ENCODE results near the gene CTNNA1.

Gene CTNNA1

DNA sequence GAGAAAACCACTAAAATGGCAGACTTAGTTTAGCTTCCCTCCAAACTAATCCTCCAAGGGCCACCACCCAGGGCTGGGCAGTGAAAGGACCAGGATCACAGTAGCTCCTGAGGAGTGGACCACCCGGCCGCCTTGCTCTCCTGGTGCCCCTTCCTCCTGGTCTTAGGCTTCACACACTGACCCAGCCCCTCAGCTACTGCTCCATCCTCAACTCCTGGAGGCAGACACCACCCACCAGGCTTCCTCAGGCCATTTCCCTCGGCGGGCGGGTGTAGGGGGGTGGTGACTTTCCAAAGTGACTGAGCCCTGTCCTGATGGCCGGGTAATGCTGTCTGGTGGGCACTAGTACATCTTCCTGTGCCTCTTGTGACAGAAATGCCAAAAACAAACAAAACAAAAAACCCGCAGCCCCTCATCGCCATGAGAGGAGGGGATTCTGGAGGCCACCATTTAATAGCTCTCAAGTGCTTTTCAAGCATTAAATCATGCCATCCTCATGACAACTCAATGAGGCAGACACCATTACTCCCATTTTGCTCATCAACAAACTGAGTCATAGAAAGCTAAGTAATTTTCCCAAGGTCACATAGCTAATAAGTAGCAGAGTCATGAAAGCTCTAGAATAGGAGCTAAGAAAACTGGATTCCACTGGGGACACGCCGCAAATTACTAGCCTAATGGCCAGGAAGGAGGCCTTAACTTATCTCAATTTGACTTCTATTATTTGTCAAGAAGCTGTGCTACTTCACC, 213.2 kb downstream of the CTNNA1 start:
- DNase-seq (ENCODE audit: low read depth in 2 of 2): no peak

DNA sequence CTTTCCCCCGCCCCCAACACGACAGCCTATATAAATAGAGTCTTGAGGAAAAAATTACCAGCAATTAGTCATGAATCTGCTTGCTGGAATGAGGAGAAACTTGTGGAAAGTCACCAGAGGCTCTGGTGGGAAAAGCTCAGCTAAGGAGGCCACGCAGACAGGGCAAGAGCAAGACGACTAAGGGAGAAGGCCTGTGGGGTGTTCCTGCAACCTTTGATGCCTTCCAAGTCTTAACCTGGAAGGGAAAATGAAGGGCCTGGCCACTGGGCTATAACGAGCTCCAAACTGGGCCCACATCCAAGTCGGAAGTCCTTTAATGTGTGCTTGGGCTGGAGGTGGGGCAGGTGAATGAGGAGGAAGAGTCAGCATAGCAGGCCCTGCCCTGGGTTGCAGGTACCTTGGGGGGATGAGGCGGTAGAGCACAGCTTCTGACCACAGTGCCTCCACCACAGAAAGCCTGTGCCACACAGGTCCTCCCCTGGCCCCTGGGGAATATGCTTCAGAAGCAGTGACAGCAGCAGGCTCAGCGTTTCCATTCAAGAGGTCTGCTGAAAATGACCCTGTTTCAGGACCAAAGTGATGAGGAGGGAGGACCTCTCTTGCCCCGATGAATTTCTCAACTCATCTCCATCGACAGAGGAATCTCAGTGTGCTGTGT, 214.7 kb downstream of the CTNNA1 start:
- no peak for DNase-seq (ENCODE audit: low read depth in 2 of 2)

DNA sequence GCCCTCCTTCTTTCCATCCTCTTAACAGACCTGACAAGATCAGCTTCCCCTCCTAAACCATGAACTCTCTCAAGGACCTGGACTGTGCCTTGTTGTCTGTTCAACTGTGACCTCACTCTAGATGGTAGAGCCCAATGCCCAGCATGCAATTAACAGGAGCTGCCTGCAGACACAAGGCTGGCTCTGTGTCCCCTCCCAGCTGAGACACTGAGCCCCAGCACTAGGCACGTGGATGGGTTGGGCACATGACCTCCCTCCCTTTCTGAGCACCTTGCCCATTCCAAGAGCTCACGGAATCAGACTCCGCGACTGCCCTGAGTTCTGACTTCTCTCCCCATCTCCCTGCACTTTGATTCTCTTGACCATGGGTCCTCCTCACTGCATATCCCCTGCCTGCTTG, 215.4 kb downstream of the CTNNA1 start:
- no peak for DNase-seq (ENCODE audit: low read depth in 2 of 2)

DNA sequence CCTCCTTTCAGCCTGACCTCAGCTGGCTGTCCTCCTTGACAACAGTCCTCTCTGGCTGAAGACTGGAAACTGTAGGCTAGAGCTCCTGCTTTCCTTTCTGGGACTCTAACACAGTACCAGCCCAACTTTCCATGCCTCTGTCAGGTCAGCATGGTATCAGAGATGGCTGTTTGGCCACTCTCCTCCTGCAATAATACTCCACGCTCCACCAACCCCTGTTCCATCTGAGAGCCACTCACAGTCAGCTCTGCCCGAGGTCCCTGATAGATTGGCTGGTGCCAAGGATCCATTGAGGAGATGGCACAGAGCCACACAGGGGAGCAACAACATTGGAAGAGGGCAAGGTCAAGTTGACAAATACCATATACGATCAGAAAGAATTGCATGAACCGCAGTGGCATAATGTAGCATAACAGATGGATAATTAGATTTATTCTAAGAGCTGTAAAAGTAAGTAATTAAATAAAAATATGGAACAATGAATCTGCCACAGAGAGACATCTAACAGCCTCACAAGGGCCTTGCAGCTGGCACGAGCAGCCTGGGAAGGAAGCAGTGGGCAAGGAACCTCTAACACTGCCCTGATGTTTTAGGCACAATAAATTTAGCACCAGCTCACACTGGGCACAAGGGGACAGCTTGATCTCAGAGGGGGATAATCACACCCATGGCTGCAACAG, 216.2 kb downstream of the CTNNA1 start:
- DNase-seq (ENCODE audit: low read depth in 2 of 2): no peak

DNA sequence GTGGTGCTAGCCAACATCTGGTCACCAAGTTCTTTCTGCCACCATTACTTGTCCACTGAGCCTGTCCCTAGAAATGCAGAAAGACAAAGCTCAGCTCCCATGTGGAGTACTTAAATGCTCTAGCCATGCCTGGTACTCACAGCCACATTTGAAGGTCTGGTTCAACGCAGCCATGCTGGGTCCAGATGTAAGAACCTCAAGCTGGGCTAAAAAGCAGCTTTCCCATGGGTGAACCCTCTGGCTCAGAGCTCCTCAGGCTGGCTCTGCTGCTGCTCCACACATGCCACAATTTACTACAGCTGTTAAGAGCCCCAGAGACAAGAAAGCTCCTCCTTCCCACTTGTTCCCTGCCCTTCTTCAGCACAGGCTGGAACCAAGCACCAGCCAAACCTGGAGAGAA, 219.0 kb downstream of the CTNNA1 start:
- DNase-seq (ENCODE audit: low read depth in 2 of 2): no peak

DNA sequence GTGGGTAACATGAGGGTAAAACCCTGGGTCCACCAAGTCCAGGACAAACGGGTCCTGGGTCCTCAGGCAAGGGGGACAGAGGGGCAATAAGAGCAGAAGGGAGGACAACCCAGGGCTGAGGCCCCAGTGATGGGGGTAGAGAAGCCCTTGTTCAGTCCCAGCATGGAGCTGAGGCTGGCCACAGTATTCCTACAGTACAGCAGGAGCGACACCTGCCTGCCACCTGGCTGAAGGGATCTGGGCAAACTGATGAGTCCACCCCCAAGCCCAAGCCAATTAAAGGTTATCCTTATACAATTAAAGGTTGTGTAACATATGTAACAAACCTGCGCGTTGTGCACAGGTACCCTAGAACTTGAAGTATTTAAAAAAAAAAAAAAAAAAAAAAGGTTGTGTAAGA, 219.6 kb downstream of the CTNNA1 start:
- no peak for DNase-seq (ENCODE audit: low read depth in 2 of 2)

DNA sequence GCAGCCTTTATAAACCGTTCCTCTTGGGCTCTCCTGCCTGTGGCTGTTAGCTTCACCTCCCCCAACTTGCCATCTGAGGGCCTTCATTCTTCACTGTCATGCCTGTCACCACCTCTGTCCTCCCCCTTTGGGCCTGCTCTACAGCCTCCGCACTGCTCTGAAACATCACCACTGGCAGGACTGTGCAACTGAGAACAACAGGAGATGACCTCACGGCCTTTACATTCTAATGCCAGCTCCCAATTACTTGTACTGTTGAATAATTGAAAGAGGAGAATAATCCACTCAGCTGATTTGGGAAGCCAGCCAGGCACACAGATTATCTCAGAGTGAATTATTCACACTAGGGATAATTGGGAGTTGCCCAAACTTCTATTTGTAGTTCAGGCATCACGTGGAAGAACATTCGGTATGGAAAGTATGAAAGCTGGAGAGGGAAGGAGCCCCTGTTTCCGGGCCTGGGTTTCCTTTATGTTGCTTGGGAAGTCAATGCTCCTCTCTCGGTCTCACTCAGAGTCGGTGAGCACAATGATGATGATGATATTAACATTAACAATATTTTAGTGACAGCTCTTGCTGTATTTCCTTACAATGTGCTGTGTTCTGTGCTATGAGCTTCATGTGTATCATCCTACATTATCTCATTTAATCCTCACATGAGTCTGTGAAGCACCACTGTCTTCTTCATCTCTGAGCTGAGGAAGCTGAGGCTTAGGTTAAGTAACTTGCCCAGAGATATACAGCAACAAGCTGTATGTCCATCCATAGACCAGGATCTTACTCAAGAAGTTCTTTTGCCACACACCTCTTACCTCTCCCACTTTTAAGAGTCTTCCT, 221.2 kb downstream of the CTNNA1 start:
- DNase-seq (ENCODE audit: low read depth in 2 of 2): no peak

DNA sequence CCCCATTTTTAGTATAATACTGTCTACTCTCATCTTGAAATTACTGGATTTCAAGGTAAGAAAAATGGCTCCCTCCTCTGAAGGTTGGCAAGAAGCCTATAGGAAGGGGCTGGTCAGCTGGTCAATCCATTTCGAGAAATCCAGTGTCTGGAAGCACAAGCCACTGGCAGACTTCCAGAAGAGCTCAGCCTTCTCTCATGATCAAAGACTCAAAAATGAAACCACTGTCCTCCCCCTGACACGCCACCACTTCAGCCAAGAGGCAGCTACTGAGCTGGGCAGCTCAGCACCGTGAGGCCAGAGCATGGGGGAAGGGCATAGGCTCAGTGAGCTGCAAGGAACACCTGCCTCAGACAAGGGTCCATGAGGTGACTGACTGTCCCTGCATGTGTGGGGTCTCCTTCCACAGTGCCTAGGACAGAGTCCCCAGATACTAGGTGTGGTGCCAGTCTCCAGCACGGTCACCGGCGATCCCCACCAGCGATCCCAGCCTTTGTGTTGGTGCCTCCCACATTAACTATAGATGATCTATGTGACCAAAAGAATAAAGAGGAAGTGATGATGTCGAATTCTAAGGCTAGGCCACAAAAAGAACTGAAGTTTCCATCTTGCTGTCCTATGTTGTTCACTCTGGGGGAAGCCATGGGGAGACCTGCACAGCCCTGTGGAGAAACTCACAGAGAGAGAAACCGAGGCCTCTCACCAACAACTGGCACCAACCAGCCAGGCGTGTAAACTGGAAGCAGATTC, 222.0 kb downstream of the CTNNA1 start:
- DNase-seq (ENCODE audit: low read depth in 2 of 2): no peak

DNA sequence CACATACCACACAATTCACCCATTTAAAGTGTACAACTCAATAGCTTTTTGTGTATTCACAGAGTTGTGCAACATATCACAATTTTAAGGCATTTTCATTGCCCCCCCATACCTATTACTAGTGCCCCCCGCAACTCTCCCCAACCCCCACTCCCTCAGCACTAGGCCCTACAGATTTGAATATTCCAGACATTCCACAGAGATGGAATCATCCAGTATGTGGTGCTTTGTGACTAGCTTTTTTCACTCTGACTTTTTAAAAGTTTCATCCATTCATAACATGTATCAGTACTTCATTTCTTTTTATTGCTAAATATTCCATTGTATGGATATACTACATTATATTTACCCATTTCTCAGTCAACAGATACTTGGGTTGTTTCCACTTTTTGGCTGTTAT, 224.9 kb downstream of the CTNNA1 start:
- DNase-seq (ENCODE audit: low read depth in 2 of 2): no peak

DNA sequence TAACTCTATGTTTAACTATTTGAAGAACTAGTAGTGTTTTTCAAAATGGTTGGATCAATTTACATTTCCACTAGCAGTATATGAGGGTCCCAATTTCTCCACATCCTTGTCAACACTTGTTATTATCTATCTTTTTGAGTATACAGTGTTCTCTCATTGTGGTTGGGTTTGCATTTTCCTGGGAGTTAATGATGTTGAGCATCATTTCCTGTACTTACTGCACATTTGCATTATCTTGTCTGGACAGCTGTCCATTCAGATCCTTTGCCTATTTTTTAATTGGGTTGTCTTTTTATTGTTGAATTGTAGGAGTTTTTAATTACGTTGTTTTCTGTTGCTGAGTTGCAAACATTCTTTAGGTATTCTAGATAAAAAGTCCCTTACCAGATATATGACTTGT, 225.4 kb downstream of the CTNNA1 start:
- no peak for DNase-seq (ENCODE audit: low read depth in 2 of 2)

DNA sequence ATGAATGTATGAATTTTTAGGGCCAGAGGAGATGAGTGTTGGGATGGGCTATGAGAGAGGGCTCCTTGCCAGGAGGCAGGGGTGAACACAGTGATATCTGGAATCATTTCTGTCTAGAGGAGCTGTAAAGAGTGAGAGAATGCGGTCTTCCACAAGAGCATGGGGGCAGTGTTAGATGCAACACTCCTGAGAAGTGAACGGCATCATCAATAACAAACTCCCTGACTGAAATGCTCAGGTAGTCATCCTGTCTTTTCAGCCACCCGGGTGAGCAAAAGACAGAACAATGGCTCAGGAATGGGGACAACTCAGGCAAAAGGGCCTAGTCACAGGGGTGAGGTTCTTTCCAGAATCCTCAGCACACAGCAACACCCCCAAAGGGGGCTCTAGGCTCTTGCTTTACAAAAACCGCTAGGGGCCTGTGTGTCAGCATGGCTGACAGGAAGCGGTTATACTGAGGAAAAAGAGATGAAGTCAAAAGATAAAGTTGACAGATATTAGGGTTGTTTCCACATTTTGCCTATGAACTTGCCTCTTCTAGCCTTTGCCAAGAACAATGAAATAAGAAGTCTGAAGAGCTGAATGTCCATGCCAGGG, 226.6 kb downstream of the CTNNA1 start:
- no peak for DNase-seq (ENCODE audit: low read depth in 2 of 2)

DNA sequence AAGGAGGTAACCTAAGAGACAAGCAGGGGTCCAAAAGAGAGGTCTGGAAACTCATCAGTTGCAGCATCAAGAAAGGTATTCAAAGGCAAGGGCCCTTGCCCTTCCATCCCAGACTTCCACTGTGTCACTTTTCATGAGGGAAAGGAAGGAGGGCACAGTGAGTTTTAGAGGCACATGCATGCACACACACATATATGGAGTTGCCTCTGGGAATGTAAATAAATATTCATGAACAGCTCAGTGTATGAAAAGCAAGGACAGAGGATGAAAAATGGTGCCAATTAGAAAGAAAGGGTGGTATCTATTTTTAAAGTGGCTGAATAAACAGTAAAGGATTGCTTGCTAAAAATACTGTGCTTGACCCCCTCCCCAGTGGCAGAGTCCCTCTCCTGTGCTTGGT, 227.2 kb downstream of the CTNNA1 start:
- DNase-seq (ENCODE audit: low read depth in 2 of 2): no peak

DNA sequence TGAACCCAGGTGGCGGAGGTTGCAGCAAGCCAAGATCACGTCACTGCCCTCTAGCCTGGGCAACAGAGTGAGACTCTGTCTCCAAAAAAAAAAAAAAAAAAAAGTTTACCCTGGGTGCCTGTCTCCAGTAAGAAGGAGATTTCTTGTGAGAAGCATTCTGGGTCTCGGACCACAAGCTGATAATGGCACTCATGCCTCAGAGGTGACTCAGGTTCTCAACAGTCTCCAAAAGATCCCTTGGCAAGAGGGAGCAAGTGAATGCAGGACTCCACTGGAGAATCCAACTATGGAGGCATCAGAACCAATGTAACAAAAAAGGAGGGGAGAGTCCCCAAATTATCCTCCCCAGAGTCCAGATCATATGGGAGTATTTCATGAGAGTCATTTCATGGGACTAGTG, 227.9 kb downstream of the CTNNA1 start:
- no peak for DNase-seq (ENCODE audit: low read depth in 2 of 2)

DNA sequence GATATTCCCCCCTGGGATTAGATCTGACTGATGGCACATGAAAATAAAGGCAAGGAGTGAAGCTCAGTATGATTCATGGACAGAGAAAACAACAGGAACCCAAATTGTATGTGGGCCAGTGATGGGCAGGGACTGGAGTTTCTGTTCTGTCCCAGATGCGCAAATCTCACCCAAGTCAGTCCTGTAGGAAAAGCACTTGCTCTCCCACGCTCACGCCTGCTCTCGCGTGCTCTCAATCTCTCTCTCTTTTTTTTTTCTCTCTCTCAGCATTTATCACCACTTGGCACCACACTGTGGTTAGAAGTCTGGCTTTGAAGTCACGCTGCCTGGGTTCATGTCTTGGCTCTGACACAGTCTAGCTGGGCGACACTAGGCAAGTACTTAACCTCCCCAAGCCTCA, 228.4 kb downstream of the CTNNA1 start:
- DNase-seq (ENCODE audit: low read depth in 2 of 2): no peak

DNA sequence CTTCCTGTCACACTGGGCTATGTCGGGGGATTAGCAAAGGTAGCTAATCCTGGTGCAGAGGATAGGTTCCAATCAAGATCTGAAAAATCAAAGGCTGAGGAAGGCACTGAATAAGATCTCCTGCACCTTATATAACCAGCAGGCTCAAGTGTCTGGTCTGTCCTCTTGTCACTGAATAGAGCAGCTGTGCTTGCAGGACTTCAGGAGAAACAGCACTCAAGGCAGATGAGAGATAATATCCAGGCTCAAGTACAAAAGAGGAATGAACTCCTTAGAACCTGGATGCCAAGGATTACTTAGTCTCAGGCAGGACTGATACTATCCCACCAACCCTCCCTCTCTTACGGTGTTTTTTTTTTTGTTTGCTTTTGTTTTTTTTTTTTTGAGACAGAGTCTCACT, 230.8 kb downstream of the CTNNA1 start:
- no peak for DNase-seq (ENCODE audit: low read depth in 2 of 2)
